GM18507 (cell line): ENCODE data around the gene KDM2A.
"Not testable (repeated sequence)": the region's sequence is repeated elsewhere in the genome, so short reads cannot be mapped to it uniquely, and the experiment has no call there.

ENCODE experiments used
- DNase-seq: peaks from one replicate; pipeline ENCODE4 v3.0.0; 2011; ENCODE audit warnings: low read depth; ENCODE audit not compliant: insufficient read length; ENCODE audit errors: extremely low spot score
- FAIRE-seq: peaks from 2 replicates; lab custom pipeline; 2011; peaks lifted over from hg19 to GRCh38; lab: Jason Lieb, UNC

KDM2A gene

GRCh38 chr11:67160872-67161783 is 42.1 kb downstream of the KDM2A start:
- FAIRE-seq, result no peak
- no peak for DNase-seq

- FAIRE-seq, result no peak
Observed at GRCh38 chr11:67163006-67163405, 43.9 kb downstream of the KDM2A start.

GRCh38 chr11:67165623-67166022 is 46.6 kb downstream of the KDM2A start:
- peak; percentile 29 for FAIRE-seq
- DNase-seq, result no peak

More at GRCh38 chr11:67163006-67163405, 43.9 kb downstream of the KDM2A start:
- no peak for DNase-seq

GRCh38 chr11:67167091-67167490 is 48.0 kb downstream of the KDM2A start:
- DNase-seq (no peak), FAIRE-seq (no peak)

GRCh38 chr11:67167719-67168118 is 48.7 kb downstream of the KDM2A start:
- DNase-seq, result no peak
- FAIRE-seq, result no peak

GRCh38 chr11:67168911-67169310 is 49.8 kb downstream of the KDM2A start:
- FAIRE-seq, DNase-seq: not testable (repeated sequence)

GRCh38 chr11:67174311-67174710 is 55.2 kb downstream of the KDM2A start:
- FAIRE-seq (no peak), DNase-seq (no peak)

- DNase-seq, result no peak
- FAIRE-seq, result no peak
Observed at GRCh38 chr11:67177399-67178281, 58.6 kb downstream of the KDM2A start.

GRCh38 chr11:67178421-67178820 is 59.4 kb downstream of the KDM2A start:
- no peak for FAIRE-seq
- DNase-seq, result no peak

- no peak for DNase-seq
- no peak for FAIRE-seq
Observed at GRCh38 chr11:67178878-67179277, 59.8 kb downstream of the KDM2A start.

- FAIRE-seq (no peak), DNase-seq (no peak)
Observed at GRCh38 chr11:67179892-67180490, 60.9 kb downstream of the KDM2A start.

- FAIRE-seq, result no peak
- no peak for DNase-seq
Observed at GRCh38 chr11:67194096-67194495, 75.0 kb downstream of the KDM2A start.

- DNase-seq, result no peak
- FAIRE-seq, result no peak
Observed at GRCh38 chr11:67195971-67196456, 77.0 kb downstream of the KDM2A start.

GRCh38 chr11:67197606-67198005 is 78.5 kb downstream of the KDM2A start:
- no peak for FAIRE-seq
- no peak for DNase-seq

- not testable (repeated sequence) for FAIRE-seq, DNase-seq
Observed at GRCh38 chr11:67198781-67199180, 79.7 kb downstream of the KDM2A start.

- FAIRE-seq (no peak), DNase-seq (no peak)
Observed at GRCh38 chr11:67199751-67200150, 80.7 kb downstream of the KDM2A start.

- DNase-seq, result no peak
- no peak for FAIRE-seq
Observed at GRCh38 chr11:67202028-67202427, 83.0 kb downstream of the KDM2A start.

- DNase-seq (no peak), FAIRE-seq (no peak)
Observed at GRCh38 chr11:67204822-67205221, 85.8 kb downstream of the KDM2A start.

GRCh38 chr11:67209222-67209621 is 90.2 kb downstream of the KDM2A start:
- FAIRE-seq, DNase-seq: not testable (repeated sequence)
